ENCODE measurements around the gene RBM20. TPM values are rescaled to one million over a fixed set of nuclear protein-coding genes. Genes with fewer than 3 reads are reported as not detected.
A peak's percentile ranks its signal among the peaks of the same experiment; 100 is the strongest.

RBM20 gene
- total and polyA plus RNA-seq, 10 of the 15 experiments (the other 5 are each of a cell fraction or from before 2014, with no cell fraction given): 0.04 to 0.26 (median 0.15) TPM

- no peak for TF ChIP-seq ESRRA (IDR thresholded peaks at IDR 0.05; ENCODE audit: low read length)
- no peak for TF ChIP-seq CBX3 (IDR thresholded peaks at IDR 0.05; ENCODE audit: borderline replicate concordance, low read depth)
- TF ChIP-seq NR2C2 (IDR thresholded peaks at IDR 0.05; ENCODE audit: borderline replicate concordance, control insufficient read depth, insufficient read length, low read depth): no peak
- no peak for TF ChIP-seq BCL11A (IDR thresholded peaks at IDR 0.05; ENCODE audit: low read depth, low read length)
- peak; percentile 88 for TF ChIP-seq IKZF1 (conservative IDR thresholded peaks at IDR 0.05)
- 0 out of 2 replicates have a peak, but pooled peaks have one; percentile 38 for TF ChIP-seq RUNX3 (IDR thresholded peaks at IDR 0.05; ENCODE audit: low read length)
- TF ChIP-seq RB1 (IDR thresholded peaks at IDR 0.05; ENCODE audit: borderline replicate concordance): peak; percentile 59; the same call in 1 of the 2 replicates
- TF ChIP-seq MEF2A (IDR thresholded peaks at IDR 0.05; ENCODE audit: insufficient read depth, low read depth, low read length): 0 out of 2 replicates have a peak, but pooled peaks have one; percentile 24
- 0 out of 3 replicates have a peak, but pooled peaks have one; percentile 20 for TF ChIP-seq POU2F2 (IDR thresholded peaks at IDR 0.05; ENCODE audit: borderline replicate concordance, low read depth, low read length)
- peak; percentile 47; the same call in 1 of the 2 replicates for TF ChIP-seq IRF4 (IDR thresholded peaks at IDR 0.05; ENCODE audit: low read depth, low read length)
- peak; percentile 96 for TF ChIP-seq SMC3 (IDR thresholded peaks at IDR 0.05; ENCODE audit: borderline replicate concordance, low read length)
Observed at GRCh38 chr10:110746254-110746826, 102.2 kb downstream of the RBM20 start (continued).

GRCh38 chr10:110746969-110747608 lies 103.0 kb downstream of the RBM20 start:
- H3K9ac ChIP-seq (ENCODE audit: control insufficient read depth, insufficient read depth, low read length): peak overlapping the region; percentile 55
- peak overlapping the region; percentile 25; the same call in 1 of the 2 replicates for H2AFZ ChIP-seq (ENCODE audit: control insufficient read depth, low read depth, low read length)
- no peaks in the 10 kb centered on the region for H4K20me1 ChIP-seq (ENCODE audit: control insufficient read depth, insufficient read depth)
- in situ Hi-C loops (cut with MboI) (loop anchor here (5.0 to 25.0 kb wide), 2 partner anchors 130 to 590 kb away; no protein-coding TSS in a partner anchor), intact Hi-C loops (cut with micrococcal nuclease; ENCODE audit: unreplicated experiment) (loop anchor here (1.0 to 10.0 kb wide), 11 partner anchors 27 to 850 kb away; partner anchors contain the start of genes ADRA2A and PDCD4)
- peak overlapping the region; percentile 94 for H3K27ac ChIP-seq (ENCODE audit: control insufficient read depth, insufficient read depth)
- ChIA-PET CTCF (interaction anchor here (0.7 to 2.9 kb wide), 30 partner anchors 26 to 1389 kb away, joined by 3 to 41 read pairs (median 4); no protein-coding TSS in a partner anchor), POLR2A (no interaction called here), RAD21 (ENCODE audit: unreplicated experiment) (interaction anchor here (0.6 to 2.2 kb wide), 18 partner anchors 24 to 852 kb away, joined by 3 to 30 read pairs (median 4); no protein-coding TSS in a partner anchor), SMC1A (ENCODE audit: uncharacterized antibody, unreplicated experiment) (interaction anchor here (0.8 to 4.8 kb wide), 24 partner anchors 9 to 851 kb away, joined by 3 to 52 read pairs (median 5); no protein-coding TSS in a partner anchor)
- peak overlapping the region; percentile 10 for H3K4me3 ChIP-seq
- DNase-seq (ENCODE audit: low read depth, low spot score) (no peak), FAIRE-seq (no peak), ATAC-seq (peak; percentile 52)
- peaks cover 10% of the 10 kb centered on the region; the same call in 2 of the 3 replicates for H3K9me3 ChIP-seq (replicated peaks; ENCODE audit: control insufficient read depth, insufficient read depth, low read length)
- H3K27me3 ChIP-seq (replicated peaks in 1 of 2; ENCODE audit: control insufficient read depth in 2 of 2, insufficient read depth in 2 of 2, low read length in 1 of 2): no peaks in the 10 kb centered on the region
- peak overlapping the region; percentile 96 for H3K4me2 ChIP-seq (ENCODE audit: control insufficient read depth, insufficient read depth)
- peaks cover 34% of the 10 kb centered on the region for H3K4me1 ChIP-seq (ENCODE audit: control insufficient read depth, insufficient read depth, low read length)
- H3K79me2 ChIP-seq (ENCODE audit: control insufficient read depth, insufficient read depth, low read length): no peaks in the 10 kb centered on the region
- WGBS (ENCODE audit: insufficient coverage, insufficient replicate concordance, low lambda C conversion rate, missing lambda C conversion rate): 4% methylated on average over 1 of the region's 1 CpG
- BruUV-seq (replicated peaks): no TSS peak
- no peaks in the 10 kb centered on the region for H3K36me3 ChIP-seq (ENCODE audit: control insufficient read depth in 2 of 2, insufficient read depth in 2 of 2, low read length in 1 of 2)
- TF ChIP-seq TBL1XR1 (IDR thresholded peaks at IDR 0.05; ENCODE audit: low read depth, low read length) (0 out of 2 replicates have a peak, but pooled peaks have one; percentile 30), CUX1 (IDR thresholded peaks at IDR 0.05; ENCODE audit: insufficient replicate concordance, low read depth, low read length) (peak; percentile 35), GABPA (IDR thresholded peaks at IDR 0.05; ENCODE audit: low read depth) (no peak), ATF2 (IDR thresholded peaks at IDR 0.05; ENCODE audit: low read length) (peak; percentile 78), PML (IDR thresholded peaks at IDR 0.05; ENCODE audit: low read length) (peak; percentile 59; the same call in 1 of the 2 replicates)

Measured in GM12878 (cell line).